GM23338 (cell line): Measurements from ENCODE around the gene TNFRSF6B.

Source experiments
- CTCF ChIP-seq, 2 experiments: fragments of 200-600 bp in 1 of 2; sonication (generic) in 1 of 2; conservative IDR thresholded peaks; 2 replicates each; pipeline versions ENCODE4 v1.5.1 to v1.6.1; 2016 to 2017; ENCODE audit warnings: antibody characterized with exemption in 2 of 2, low read depth in 2 of 2, mild to moderate bottlenecking in 2 of 2, moderate library complexity in 1 of 2
- ETS1 ChIP-seq: IDR thresholded peaks from 2 replicates; pipeline ENCODE4 v1.6.1; 2016; ENCODE audit warnings: antibody characterized with exemption
- EZH2 ChIP-seq: fragments of 200-600 bp; sonication (generic); IDR thresholded peaks from one replicate; pipeline ENCODE4 v1.8.0; 2017; ENCODE audit warnings: antibody characterized with exemption, mild to moderate bottlenecking, low read depth; ENCODE audit not compliant: unreplicated experiment
- POLR2AphosphoS5 ChIP-seq: IDR thresholded peaks from 2 replicates; pipeline ENCODE4 v1.6.1; 2016; ENCODE audit warnings: antibody characterized with exemption, low read depth
- REST ChIP-seq: IDR thresholded peaks from one replicate; pipeline ENCODE4 v1.6.1; 2018; ENCODE audit warnings: antibody characterized with exemption; ENCODE audit not compliant: unreplicated experiment
- ZNF114 ChIP-seq: fragments of 250-450 bp; sonication (Bioruptor Pico); IDR thresholded peaks from 2 replicates; pipeline ENCODE4 v1.5.0; 2020; ENCODE audit warnings: mild to moderate bottlenecking, moderate library complexity
- ZNF462 ChIP-seq: fragments of 250-450 bp; sonication (Bioruptor Pico); IDR thresholded peaks from 2 replicates; pipeline ENCODE4 v1.5.0; 2020; ENCODE audit warnings: mild to moderate bottlenecking, moderate library complexity

- no peak for TF ChIP-seq CTCF (conservative IDR thresholded peaks at IDR 0.05; ENCODE audit: low read depth in 2 of 2)
- no peak for TF ChIP-seq ZNF462 (CRISPR knock-in tag)
- no peak for TF ChIP-seq REST
- TF ChIP-seq ZNF114, result no peak
- TF ChIP-seq ETS1, result no peak
- TF ChIP-seq EZH2, result no peak
- no peak for TF ChIP-seq POLR2AphosphoS5
Measured at GRCh38 chr20:63737695-63737944, 41.2 kb downstream of the TNFRSF6B start.
